ELR (cell line): ENCODE data around the gene DRD2.
A peak's percentile ranks its signal among the peaks of the same experiment; 100 is the strongest.
"Not testable (repeated sequence)": the region's sequence is repeated elsewhere in the genome, so short reads cannot be mapped to it uniquely, and the experiment has no call there.

Experiments
- DNase-seq: peaks from one replicate; pipeline ENCODE4 v3.0.0-alpha.2; 2015; ENCODE audit warnings: low read depth

The DRD2 gene

DNA sequence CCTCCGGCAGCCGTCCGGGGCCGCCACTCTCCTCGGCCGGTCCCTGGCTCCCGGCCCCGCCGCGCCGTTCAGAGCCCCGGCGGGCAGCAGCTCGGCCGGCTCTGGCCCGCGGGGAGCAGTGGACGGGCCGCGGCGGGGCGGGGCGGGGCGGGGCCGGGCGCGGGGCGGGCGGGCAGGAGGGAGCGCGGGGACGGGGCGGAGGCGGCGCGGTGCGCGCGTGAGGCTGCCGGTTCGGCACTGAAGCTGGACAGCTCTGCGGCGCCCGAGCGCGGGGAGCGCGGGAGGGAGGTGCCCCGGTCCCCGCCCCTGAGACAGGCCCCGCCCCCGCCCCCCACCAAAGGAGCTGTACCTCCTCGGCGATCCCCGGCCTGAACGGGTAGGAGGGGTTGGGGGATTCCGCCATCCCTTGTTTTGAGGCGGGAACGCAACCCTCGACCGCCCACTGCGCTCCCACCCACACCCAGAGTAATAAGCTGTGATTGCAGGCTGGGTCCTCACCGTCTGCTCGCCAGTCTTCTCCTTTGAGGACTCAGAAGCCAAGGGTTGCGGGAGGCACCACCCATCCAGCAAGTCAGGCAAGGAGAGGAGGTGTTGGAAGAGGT, at the start of gene DRD2:
DRD2 (minus strand) TSS at position 239 of the 602 bp plus-strand sequence. CDS start 50,747 bp downstream, outside the sequence.
- no peak for DNase-seq

DNA sequence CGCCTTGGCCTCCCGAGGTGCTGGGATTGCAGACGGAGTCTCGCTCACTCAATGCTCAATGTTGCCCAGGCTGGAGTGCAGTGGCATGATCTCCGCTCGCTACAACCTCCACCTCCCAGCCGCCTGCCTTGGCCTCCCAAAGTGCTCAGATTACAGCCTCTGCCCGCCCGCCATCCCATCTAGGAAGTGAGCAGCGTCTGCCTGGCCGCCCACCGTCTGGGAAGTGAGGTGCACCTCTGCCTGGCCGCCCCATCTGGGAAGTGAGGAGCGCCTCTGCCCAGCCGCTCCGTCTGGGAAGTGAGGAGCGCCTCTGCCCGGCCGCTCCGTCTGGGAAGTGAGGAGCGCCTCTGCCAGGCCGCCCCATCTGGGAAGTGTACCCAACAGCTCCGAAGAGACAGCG, 48.7 kb upstream of the DRD2 start:
- not testable (repeated sequence) for DNase-seq

DNA sequence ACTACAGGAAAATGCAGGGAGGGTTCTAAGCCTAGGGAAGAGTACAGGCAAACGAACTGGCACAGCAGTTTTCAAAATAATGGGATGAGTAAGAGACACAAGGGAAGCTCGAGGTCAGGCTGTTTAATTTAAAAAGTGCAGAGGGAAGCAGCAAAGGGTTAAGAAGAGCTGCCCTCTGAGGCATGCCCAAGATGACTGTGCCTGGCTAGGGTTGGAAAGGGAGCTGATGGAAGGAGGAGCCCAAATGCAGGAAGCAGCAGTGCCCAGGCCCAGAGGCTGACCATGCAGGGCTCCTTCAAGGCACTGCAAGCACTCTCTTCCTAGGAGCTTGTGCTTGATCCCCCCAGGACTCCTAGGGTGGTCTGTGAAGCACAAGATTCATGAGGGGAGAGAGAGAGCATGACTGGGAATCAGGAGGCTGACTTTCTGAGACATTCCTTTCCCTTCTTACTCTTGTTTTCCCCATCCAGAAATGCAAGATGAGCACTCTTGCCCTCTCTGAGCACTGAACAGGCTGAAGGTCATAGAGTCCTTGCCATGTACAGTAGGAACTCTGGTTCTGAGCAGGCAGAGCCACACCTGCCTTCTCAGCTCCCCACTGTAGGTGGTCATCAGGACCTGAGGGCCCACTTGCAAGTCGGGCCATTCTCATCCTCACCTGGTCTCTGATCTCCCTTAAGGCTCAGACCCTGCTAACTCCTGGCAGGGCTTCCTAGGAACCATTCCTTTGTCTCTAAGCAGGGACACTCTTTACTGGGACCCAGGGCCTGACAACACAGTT, 46.7 kb upstream of the DRD2 start:
- peak; percentile 10 for DNase-seq

DNA sequence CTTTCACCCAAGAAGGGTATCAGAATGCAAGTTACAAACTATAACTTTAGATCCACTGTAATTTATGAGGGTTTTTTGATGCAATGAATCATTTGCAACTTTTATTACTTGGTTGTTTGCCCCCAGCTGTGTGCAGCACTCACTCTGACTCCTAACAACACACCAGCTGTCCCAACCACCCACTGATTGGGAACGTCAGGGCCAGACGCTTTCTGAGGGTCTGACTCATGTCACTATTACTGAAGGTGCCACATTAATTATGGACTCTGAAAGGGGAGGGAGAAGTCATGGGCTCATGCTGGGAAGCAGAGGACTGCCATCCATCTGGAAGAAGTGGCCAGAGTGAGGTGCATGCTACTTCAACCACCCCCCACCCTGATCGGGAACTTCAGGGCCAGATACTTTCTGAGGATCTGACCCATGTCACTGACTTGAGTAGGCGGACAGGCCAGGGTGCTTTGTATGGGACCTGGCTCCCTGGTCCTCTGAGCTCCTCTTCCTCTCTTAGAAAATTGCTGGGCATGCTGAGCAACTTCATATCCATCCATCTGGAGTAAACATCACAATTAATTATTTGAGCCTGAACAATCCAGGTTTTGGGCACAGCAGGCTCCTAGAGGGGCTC, 44.9 kb upstream of the DRD2 start:
- DNase-seq = no peak

DNA sequence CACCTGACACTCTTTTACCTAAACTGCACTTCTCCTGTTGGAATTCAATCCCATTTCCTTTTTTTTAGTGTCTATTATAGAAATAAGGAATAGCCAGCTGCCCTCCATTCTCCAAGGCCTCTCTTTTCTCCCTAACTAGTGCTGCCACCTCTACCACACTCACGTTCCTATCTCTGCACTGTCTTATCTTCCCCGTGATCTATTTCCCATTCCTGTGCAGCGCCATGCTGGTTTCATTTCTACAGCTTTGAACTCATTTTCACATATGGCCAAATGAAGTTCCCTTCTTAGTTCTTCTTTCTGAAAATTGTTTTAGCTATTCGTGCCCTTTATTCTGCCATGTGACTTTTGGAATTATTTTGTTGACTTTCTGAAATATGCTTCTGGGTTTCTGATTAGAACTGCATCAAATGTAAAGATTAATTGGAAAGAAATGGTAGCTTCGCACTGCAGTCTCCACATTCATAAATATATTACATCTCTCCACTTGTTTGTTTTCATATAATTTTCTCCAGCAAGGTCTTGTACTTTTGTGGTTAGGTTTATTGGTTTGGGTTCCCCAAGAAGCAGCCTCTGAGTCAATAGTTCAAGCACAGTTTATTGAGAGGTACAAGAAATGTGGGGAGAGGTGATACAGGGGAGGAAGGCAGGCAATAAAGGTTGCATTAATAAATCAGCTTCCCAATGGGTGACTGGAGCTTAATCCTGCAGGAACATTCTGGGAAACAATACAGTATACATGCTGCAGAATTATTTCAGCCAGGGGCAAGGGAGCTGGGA, 43.7 kb upstream of the DRD2 start:
- DNase-seq = no peak

DNA sequence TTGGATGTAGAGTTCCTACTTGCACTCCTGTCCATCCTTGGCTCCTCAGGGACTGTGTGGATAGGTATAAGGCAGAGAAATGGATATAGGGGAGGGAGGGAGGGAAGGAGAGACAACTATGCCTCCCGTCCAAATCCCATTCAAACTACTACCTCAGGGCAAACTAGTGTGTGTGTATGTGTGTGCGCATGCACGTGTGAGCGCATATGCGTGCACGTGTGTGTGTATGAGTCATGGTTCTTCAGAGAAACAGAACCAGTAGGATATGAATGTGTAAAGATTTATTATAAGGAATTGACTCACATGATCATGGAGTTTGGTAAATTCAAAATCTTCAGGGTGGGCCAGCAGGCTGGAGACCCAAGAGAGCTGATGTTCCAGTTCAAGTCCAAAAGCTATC, 42.2 kb upstream of the DRD2 start:
- DNase-seq = no peak

DNA sequence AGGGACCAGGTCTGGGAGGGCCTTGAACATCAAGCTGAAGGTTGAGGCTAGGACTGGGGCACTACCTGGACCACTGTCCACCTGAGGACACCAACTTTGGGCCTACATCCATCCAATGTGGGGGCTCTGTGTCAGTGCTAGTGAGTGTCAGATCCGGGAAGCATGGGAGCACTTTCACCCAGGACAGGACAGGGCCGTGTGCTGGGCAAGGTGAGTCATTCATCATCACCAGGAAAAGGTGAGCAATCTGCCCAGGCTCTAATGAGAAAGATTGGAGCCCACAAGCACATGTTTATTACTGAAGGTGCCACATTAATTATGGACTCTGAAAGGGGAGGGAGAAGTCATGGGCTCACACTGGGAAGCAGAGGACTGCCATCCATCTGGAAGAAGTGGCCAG, 39.7 kb upstream of the DRD2 start:
- no peak for DNase-seq

DNA sequence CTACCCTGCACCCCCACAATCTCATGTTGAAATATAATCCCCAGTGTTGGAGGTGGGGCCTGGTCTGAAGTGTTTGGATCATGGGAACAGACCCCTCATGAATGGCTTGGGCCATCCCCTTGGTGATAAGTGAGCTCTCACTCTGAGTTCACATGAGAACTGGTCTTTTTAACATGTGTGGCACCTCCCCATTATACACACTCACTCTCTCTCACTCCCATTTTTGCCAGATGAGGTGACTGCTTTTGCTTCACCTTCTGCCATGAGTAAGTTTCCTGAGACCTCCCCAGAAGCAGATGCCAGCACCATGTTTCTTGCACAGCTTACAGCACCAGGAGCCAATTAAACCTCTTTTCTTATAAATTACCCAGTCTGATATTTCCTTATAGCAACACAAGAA, 32.1 kb upstream of the DRD2 start:
- DNase-seq = no peak

DNA sequence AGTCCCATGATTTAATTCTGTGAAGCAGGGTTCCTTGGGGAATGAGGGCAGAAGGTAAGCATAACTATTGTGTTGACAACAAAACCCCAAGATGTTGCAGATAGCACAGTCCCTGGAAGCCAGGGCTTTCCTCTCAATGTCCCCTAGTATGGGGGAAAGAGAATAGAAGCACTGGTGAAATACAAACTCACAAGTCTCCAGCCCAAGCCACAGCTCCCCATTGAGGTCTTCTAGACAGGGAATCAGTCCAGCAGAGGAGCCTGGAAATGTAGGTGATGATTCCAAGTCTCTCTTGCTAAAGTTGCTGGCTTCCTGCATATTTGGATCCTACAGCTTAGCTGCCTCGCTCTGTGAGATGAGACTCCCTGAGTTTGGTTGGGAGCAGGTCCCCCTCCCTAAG, 31.7 kb upstream of the DRD2 start:
- no peak for DNase-seq

DNA sequence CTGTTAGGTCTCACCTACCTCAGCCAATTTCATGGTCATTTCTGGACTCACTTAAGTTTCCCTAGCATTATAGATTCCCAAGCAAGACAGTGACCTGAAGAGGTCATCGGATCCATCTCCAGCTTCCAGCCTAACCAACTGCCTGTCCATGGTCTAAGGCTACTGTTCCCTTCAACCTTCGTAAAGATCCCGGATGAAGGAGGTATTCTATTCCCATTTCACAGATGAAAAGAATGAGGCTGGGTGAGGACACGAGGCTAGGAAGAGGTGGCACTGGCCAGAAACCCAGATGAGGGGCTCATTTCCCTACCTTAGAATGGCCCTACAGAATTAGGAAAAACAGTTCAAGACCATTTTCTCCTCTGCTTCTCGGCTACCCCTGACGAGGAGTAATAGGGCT, 31.3 kb upstream of the DRD2 start:
- no peak for DNase-seq

DNA sequence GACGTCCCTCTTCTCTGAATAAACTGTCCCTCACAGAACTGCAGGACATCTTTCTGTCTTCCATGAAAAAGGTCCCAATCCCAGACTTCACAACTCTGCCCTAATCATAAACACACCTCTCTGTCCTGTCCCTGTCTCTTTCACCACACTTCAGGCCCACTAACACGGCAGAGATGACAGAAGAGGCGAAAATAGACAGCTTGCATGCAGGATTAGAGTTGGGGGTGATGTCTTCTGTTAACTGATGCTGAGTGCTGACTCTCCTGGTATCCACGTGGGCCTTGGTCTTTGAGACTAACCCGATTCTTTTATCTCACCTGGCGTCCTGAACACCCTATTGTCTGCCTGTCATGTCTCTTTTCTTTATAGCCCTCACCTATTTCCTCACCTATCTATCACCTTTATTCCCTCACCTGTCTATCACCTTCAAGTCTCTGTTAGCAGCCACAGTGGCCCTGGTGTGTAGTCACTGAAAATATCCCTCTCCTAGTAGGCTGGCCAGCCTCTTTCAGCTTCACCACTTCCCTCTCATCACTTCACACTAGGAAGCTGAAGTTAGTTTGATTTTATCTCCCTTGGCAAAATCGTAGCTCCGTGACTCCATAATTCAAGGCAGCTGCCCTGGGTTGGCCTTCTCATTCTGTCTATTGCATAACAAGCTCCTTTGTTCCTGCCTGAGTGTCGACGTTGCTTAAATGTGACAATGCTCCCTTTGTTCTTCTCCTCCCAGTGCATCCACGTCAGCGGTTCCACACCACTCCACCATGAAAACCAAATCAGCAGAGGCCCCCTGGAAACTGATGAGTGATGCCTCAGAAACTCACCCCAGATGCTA, 30.6 kb upstream of the DRD2 start:
- DNase-seq = peak; percentile 82

DNA sequence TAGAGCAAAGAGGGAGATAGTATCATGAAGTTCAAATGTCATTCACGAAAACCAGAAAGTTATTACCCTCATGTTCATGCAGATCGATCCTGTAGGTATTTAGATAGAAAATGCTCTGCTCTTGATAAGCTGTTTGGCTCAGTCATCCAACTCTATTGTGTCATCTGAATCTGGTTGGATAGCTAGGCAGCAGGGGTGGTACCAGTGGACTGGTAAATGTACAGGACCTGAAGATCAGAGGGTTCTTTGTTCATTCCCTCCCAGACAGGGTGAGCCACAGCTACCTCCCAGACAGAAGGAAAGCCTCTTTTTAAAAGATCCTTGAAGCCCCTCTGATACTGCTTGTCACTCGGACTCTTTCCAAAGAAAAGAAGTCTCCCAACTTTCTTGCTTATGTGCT, 29.8 kb upstream of the DRD2 start:
- no peak for DNase-seq

DNA sequence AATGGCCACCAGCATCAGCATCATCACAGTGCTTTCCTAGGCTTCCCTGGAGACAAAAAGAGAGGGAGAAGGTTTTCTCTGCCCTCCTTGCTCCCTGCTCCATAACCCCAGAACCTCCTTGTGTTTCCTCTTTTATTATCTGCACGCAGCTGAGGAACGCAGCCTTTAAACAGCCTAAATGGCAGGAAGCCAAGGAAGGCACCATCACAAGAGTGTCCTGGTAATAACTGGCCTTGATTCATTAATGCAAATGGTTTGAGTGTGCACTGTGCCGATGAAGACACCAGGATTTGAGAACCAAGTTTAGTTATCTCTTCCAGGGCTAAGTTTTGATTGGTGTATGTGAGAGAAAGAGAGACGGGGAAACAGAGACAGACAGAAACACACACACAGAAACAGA, 29.4 kb upstream of the DRD2 start:
- DNase-seq = no peak

DNA sequence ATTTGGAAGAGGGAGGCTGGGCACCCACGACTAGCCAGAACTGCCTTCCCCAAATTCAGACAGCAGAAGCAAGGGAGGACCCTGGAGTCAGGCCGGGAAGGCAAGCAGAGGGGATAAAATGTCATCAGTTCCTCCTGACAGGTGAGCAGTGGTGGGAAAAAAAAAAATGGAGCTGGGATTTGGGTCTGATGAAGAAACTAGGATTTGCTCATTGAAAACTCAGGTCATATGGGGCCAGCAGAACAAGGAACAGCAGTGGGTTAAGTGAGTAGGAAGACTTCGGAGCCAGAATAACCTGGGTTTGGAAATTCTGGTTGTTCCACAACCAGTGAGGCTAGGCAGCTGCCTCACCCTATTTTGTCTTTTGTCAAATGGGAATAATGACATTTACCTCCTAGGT, 28.9 kb upstream of the DRD2 start:
- no peak for DNase-seq

DNA sequence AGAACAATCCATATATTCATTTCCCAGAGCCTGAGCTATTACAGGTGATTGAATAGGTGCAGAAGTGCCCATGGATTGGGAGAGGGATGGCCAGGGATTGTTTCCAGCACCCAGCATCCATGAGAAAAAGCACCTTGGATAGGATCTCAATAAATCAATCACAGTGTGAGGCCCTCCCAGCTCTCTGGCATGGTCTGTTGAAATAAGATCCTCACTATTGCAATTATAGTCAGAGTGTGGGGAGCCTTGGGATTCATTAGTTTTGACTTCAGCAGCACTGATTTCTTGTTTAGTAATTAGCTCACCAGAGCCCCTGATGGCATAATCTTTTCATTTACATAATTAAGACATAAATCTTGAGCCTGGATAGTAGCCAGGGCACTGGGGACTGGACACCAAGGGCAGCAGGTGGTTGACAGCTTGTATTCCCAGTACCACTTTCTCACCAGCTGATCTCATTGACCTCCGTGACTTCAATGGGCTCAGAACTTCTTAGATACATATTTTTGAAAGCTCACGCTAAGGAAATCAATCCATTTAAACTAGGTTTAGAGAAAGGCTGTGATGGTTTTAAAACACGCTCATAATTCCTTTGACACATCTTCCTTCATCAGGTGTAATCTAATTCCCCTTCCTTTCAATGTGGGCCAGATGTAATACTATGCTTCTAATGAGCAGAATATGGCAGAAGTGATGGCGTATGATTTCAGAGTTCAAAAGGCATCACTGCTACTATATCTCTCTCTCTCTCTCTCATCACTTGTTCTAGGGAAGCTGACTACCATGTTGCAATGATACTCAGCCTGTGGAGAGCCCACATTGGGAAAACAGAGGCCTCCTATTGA, 22.1 kb upstream of the DRD2 start:
- DNase-seq = no peak

DNA sequence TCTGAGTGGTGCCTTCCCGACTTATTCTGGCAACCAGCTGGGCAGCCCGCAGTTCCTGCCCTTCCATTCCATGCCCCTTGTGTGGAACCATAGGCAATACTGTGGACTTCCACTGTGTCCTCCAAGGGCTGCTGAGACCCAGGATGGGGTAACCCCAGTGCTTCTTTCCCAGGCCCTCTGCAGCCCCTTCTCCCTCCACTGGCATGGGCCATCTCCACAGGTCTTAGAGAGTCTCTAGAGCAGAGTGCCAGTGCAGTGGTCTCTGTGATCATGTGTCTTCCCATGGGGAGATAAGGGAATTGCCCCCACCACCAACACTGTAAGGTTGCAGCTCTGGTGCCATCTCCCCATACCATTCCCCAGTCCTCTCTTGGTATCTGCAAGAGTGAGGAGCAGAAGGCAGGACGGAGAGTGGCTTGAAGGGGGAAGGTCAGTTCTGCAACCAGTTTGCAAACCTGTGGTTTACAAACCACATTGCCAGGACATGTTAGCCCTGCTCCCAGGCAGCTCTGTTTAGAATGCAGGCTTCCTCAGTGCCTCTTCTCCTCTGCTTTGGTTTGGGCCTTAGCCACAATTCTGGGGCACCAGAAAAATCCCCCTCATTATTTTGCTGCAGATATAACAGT, 20.9 kb upstream of the DRD2 start:
- DNase-seq = no peak

DNA sequence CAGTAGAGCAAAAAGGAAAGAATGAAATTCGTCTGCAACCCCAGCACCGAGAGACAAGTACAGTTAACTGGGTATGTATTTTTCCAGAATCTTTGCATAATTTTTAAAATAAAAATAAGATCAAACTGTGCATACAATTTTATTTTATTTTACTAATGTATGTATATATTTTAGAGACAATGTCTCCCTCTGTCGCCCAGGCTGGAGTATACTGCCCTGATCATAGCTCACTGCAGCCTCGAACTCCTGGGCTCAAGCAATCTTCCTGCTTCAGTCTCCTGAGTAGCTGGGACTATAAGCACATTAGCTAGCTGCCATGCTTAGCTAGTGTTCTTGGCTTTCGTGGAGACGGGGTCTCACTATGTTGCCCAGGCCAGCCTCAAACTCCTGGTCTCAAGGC, 18.8 kb upstream of the DRD2 start:
- peak; percentile 17 for DNase-seq

DNA sequence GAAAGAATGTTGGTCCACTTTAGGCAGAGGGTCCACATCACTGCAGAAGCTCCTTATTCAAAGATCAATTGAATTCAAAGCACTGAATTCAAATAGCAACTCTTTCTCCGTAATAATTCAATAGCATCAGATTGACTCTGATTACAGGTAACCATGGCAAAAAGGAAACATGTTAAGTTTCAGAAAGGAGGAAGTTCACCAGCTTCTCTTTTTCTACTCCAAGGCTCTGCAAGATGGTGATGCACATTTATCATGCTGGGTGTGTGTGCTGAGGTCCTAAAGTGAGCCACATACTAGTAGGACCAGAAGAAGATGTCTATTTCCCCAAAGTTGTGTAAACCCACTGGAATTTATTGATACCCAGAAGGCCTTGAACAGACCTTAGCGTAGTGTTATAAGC, 18.0 kb upstream of the DRD2 start:
- no peak for DNase-seq

DNA sequence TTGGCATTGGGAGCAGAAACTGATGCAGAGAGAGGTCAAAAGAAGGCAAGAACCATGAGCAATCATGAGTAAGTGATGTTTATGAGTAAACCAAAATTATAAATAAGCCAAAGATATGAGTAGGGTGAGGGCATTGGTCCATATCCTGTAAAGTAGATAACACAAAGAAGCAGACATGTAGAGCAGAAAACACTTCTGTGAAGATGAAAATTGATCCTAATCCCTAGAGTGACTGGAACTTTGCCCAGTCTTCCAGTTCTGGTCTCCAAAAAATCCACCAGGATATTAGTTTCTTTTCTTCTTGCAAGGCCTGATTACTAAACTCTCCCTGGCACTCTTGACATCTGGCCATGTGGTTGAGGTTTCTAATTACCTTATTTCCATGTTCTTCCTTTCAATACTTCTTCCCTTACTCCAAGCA, 13.7 kb upstream of the DRD2 start:
- DNase-seq = peak; percentile 52

DNA sequence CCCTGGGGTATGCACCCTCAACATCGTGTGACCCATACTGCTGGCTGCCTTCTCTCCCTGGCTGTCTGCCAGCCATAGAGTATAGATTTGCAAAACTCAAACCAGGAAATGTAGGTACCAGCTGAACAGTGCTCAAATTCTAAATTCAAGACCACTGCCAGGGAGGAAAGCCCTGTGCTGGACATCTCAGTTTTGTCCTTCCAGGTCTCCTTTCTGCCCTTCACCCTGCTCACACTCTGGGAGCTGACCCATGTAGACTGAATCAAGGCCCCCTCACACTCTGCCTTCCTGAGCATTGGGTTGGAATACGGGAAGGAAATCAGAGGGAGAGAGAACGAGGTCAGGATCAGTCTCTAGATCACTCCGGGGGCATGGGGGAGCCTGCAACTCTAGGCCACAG, 12.4 kb upstream of the DRD2 start:
- DNase-seq = no peak
